GM12878 (cell line): ENCODE measurements around the gene FARS2. TPM values are rescaled to one million over a fixed set of nuclear protein-coding genes. Genes with fewer than 3 reads are reported as not detected.

ENCODE experiments used
- ATAC-seq: fragments of 200-7000 bp; cut with Tn5 transposase; 3 replicates; pipeline ENCODE4 v1.9.1; 2020; ENCODE audit warnings: mild to moderate bottlenecking, moderate library complexity
- BruUV-seq: library from RNA; stranded (reverse); fragments of 400-500 nt; replicated peaks from 2 replicates; lab custom pipeline; 2021; lab: Mats Ljungman, UMichigan
- CTCF ChIA-PET: fragments of 300-600 bp; sonication (Branson Sonifier 250); formaldehyde crosslinking; extraction: SDS; loops from one replicate; lab custom pipeline; 2021; ENCODE audit warnings: inconsistent platforms; lab: Yijun Ruan, JAX
- POLR2A ChIA-PET: fragments of 350-600 bp; formaldehyde crosslinking; extraction: SDS; loops from one replicate; lab custom pipeline; 2021; ENCODE audit warnings: inconsistent platforms; lab: Charles Lee
- RAD21 ChIA-PET: fragments of 300-600 bp; sonication (Branson Sonifier 250); formaldehyde crosslinking; loops from one replicate; lab custom pipeline; 2023; ENCODE audit warnings: antibody characterized with exemption; ENCODE audit not compliant: unreplicated experiment; lab: Charles Lee
- SMC1A ChIA-PET: fragments of 300-600 bp; sonication (Branson Sonifier 250); formaldehyde crosslinking; loops from one replicate; lab custom pipeline; 2023; ENCODE audit not compliant: unreplicated experiment, uncharacterized antibody; lab: Charles Lee
- DNase-seq: peaks from one replicate; pipeline ENCODE4 v3.0.0-alpha.2; 2011; ENCODE audit warnings: low read depth, low spot score
- FAIRE-seq: peaks from 3 replicates; lab custom pipeline; 2011; peaks lifted over from hg19 to GRCh38; lab: Jason Lieb, UNC
- H2AFZ ChIP-seq: 2 replicates; pipeline ENCODE4 v1.6.0; 2011; ENCODE audit warnings: low read depth, low read length, control low read depth; ENCODE audit not compliant: control insufficient read depth
- H3K27ac ChIP-seq: 2 replicates; pipeline ENCODE4 v1.5.1; 2011; ENCODE audit warnings: control low read depth; ENCODE audit not compliant: control insufficient read depth, insufficient read depth
- H3K27me3 ChIP-seq, 2 experiments: replicated peaks in 1 of 2; 2 replicates each; pipeline versions ENCODE4 v1.6.0 to v1.6.1; 2011; ENCODE audit warnings: low read length in 1 of 2; ENCODE audit not compliant: control insufficient read depth in 2 of 2, insufficient read depth in 2 of 2
- H3K36me3 ChIP-seq, 2 experiments: 2 replicates each; pipeline ENCODE4 v1.5.1; 2011; ENCODE audit warnings: low read length in 1 of 2; ENCODE audit not compliant: control insufficient read depth in 2 of 2, insufficient read depth in 2 of 2
- H3K4me1 ChIP-seq: 2 replicates; pipeline ENCODE4 v1.6.1; 2011; ENCODE audit warnings: mild to moderate bottlenecking, low read length, moderate library complexity, mixed read lengths; ENCODE audit not compliant: control insufficient read depth, insufficient read depth
- H3K4me2 ChIP-seq: 2 replicates; pipeline ENCODE4 v1.6.0; 2011; ENCODE audit warnings: control low read depth; ENCODE audit not compliant: control insufficient read depth, insufficient read depth
- H3K4me3 ChIP-seq: fragments of 200-600 bp; sonication (generic); 2 replicates; pipeline ENCODE4 v1.5.1; 2016
- H3K79me2 ChIP-seq: 2 replicates; pipeline ENCODE4 v1.6.0; 2011; ENCODE audit warnings: low read length; ENCODE audit not compliant: control insufficient read depth, insufficient read depth
- H3K9ac ChIP-seq: 2 replicates; pipeline ENCODE4 v1.8.0; 2011; ENCODE audit warnings: low read length, control low read depth, mixed read lengths; ENCODE audit not compliant: control insufficient read depth, insufficient read depth
- H3K9me3 ChIP-seq: replicated peaks from 3 replicates; pipeline ENCODE4 v1.5.1; 2011; ENCODE audit warnings: mild to moderate bottlenecking, low read length; ENCODE audit not compliant: control insufficient read depth, insufficient read depth
- H4K20me1 ChIP-seq: 2 replicates; pipeline ENCODE4 v1.6.0; 2011; ENCODE audit not compliant: control insufficient read depth, insufficient read depth
- ATF2 ChIP-seq: IDR thresholded peaks from 2 replicates; pipeline ENCODE4 v1.6.1; 2012; ENCODE audit warnings: low read length, inconsistent platforms
- BCL11A ChIP-seq: IDR thresholded peaks from 2 replicates; pipeline ENCODE4 v1.6.1; 2011; ENCODE audit warnings: low read depth, low read length
- CREB1 ChIP-seq: IDR thresholded peaks from 2 replicates; pipeline ENCODE4 v1.6.1; 2012; ENCODE audit warnings: low read depth, mild to moderate bottlenecking, inconsistent platforms
- EP300 ChIP-seq, 2 experiments: fragments of 150-350 bp in 1 of 2; IDR thresholded peaks; 2 replicates each; pipeline ENCODE4 v1.6.1; 2011 to 2012; ENCODE audit warnings: low read depth in 2 of 2, low read length in 2 of 2, borderline replicate concordance in 1 of 2, improper control_type of control experiment in 1 of 2, inconsistent platforms in 1 of 2; ENCODE audit not compliant: control insufficient read depth in 1 of 2
- GABPA ChIP-seq: IDR thresholded peaks from 2 replicates; pipeline ENCODE4 v1.6.1; 2014; ENCODE audit warnings: antibody characterized with exemption, low read depth, mild to moderate bottlenecking, inconsistent platforms
- JUNB ChIP-seq: IDR thresholded peaks from 2 replicates; pipeline ENCODE4 v1.6.1; 2016; ENCODE audit warnings: antibody characterized with exemption, mild to moderate bottlenecking
- KAT2A ChIP-seq: conservative IDR thresholded peaks from 2 replicates; pipeline ENCODE4 v1.6.1; 2011; ENCODE audit warnings: low read depth, low read length; ENCODE audit not compliant: control insufficient read depth
- MEF2B ChIP-seq: fragments of 450-650 bp; IDR thresholded peaks from 2 replicates; pipeline ENCODE4 v1.6.1; 2018; ENCODE audit warnings: mild to moderate bottlenecking, moderate library complexity; ENCODE audit not compliant: partially characterized antibody, poor library complexity, severe bottlenecking
- MYB ChIP-seq: fragments of 150-350 bp; IDR thresholded peaks from 2 replicates; pipeline ENCODE4 v1.6.1; 2014; ENCODE audit warnings: mild to moderate bottlenecking, low read depth, low read length, borderline replicate concordance
- MYC ChIP-seq: IDR thresholded peaks from 2 replicates; pipeline ENCODE4 v1.6.1; 2011; ENCODE audit warnings: mild to moderate bottlenecking, low read length, moderate library complexity, inconsistent platforms; ENCODE audit not compliant: insufficient read depth, insufficient replicate concordance, insufficient read length, severe bottlenecking
- NRF1 ChIP-seq: conservative IDR thresholded peaks from 2 replicates; pipeline ENCODE4 v1.6.1; 2011; ENCODE audit warnings: mild to moderate bottlenecking, low read depth, low read length, improper control_type of control experiment
- PAX5 ChIP-seq: IDR thresholded peaks from 2 replicates; pipeline ENCODE4 v1.6.1; 2011; ENCODE audit warnings: low read depth, low read length, borderline replicate concordance
- RAD21 ChIP-seq: IDR thresholded peaks from 2 replicates; pipeline ENCODE4 v1.6.1; 2011; ENCODE audit warnings: mild to moderate bottlenecking, low read depth, low read length, moderate library complexity; ENCODE audit not compliant: insufficient read depth
- RUNX3 ChIP-seq: IDR thresholded peaks from 2 replicates; pipeline ENCODE4 v1.6.1; 2012; ENCODE audit warnings: low read length, inconsistent platforms
- SIN3A ChIP-seq: IDR thresholded peaks from 2 replicates; pipeline ENCODE4 v1.6.1; 2012; ENCODE audit warnings: low read depth, low read length, improper control_type of control experiment
- SP1 ChIP-seq: IDR thresholded peaks from one replicate; pipeline ENCODE4 v1.6.1; 2011; ENCODE audit warnings: low read depth, low read length
- STAT3 ChIP-seq: IDR thresholded peaks from 2 replicates; pipeline ENCODE4 v1.6.1; 2011; ENCODE audit warnings: low read depth, low read length, improper control_type of control experiment
- ZNF217 ChIP-seq: fragments of 450-650 bp; IDR thresholded peaks from 2 replicates; pipeline ENCODE4 v1.6.1; 2017; ENCODE audit warnings: antibody characterized with exemption, mild to moderate bottlenecking
- WGBS: methylation state at CpG from one replicate; pipeline ENCODE4 v1.1.6; 2016; ENCODE audit warnings: low lambda C conversion rate; ENCODE audit not compliant: insufficient replicate concordance, insufficient coverage; ENCODE audit errors: missing lambda C conversion rate; 5-methylcytosine and 5-hydroxymethylcytosine counted together
- in situ Hi-C: fragments of 300-500 bp; cut with MboI; formaldehyde crosslinking; loops from 9 replicates; pipeline ENCODE4 v1.14.3; 2018; ENCODE audit warnings: mixed read lengths
- intact Hi-C: fragments of 100-400 bp; cut with micrococcal nuclease; formaldehyde crosslinking; loops from one replicate; pipeline ENCODE4 v1.14.2; 2022; ENCODE audit not compliant: unreplicated experiment
- polyA plus RNA-seq, 11 experiments: library from polyadenylated mRNA; depleted of rRNA in 4 of 11; unstranded in 6 of 11; stranded (reverse) in 5 of 11; fragments of >200 nt; fragmentation: Nextera tagmentation in 4 of 11; fragmentation: Illumina TruSeq in 1 of 11; extraction: Ambion mirVana in 4 of 11; extraction: Trizol in 1 of 11; gene quantifications; 1 replicate in 1 of 11; 2 replicates in 10 of 11; pipeline versions ENCODE4 v1.2.1 to v1.2.3, GENCODE V29; 2011 to 2016; ENCODE audit warnings: inconsistent platforms in 2 of 11, missing spikeins in 2 of 11, low read depth in 1 of 11
- total RNA-seq, 4 experiments: library from RNA; depleted of rRNA in 3 of 4; stranded (reverse); fragments of >200 nt in 3 of 4; fragmentation: Illumina TruSeq in 1 of 4; extraction: Trizol in 1 of 4; gene quantifications; 2 replicates each; pipeline versions ENCODE4 v1.2.1 to v1.2.3, GENCODE V29; 2013 to 2021
- TF ChIP-seq, protein P1 (sequence below): fragments of 450-650 bp; IDR thresholded peaks from 2 replicates; pipeline ENCODE4 v1.6.1; 2017; ENCODE audit warnings: mild to moderate bottlenecking
- TF ChIP-seq, protein P2 (sequence below): IDR thresholded peaks from 2 replicates; pipeline ENCODE4 v1.6.1; 2012; ENCODE audit warnings: low read depth, low read length, improper control_type of control experiment

The FARS2 gene
- total and polyA plus RNA-seq, 10 of the 15 experiments (the other 5 are each of a cell fraction or from before 2014, with no cell fraction given), result 16.8 to 46.7 (median 25.6) TPM

- POLR2A ChIA-PET, result no interaction called here
- in situ Hi-C loops (no loop called here), intact Hi-C loops (no loop called here)
- FAIRE-seq, result no peak
- no peaks in the 10 kb centered on the region for H3K4me1 ChIP-seq
- RAD21 ChIA-PET, result no interaction called here
- H3K4me3 ChIP-seq, result no peak overlapping the region
- peaks cover 3% of the 10 kb centered on the region; the same call in 1 of the 2 replicates for H4K20me1 ChIP-seq
- CTCF ChIA-PET, result interaction anchor here (1.1 kb wide), 1 partner anchor 12 kb away, joined by 4 read pairs; no protein-coding TSS in a partner anchor
- H3K9ac ChIP-seq, result no peak overlapping the region
- ATAC-seq, result no peak
- no peaks in the 10 kb centered on the region for H3K27me3 ChIP-seq
- TF ChIP-seq SP1 (no peak), EP300 (IDR thresholded peaks at IDR 0.05; ENCODE audit: borderline replicate concordance in 1 of 2, control insufficient read depth in 1 of 2, low read depth in 2 of 2, low read length in 2 of 2) (no peak), KAT2A (no peak), BCL11A (no peak), JUNB (no peak), RAD21 (no peak), RUNX3 (no peak), GABPA (no peak), PAX5 (no peak), MEF2B (no peak), MYC (no peak), CREB1 (no peak), NRF1 (no peak), MYB (no peak), STAT3 (no peak), SIN3A (no peak), ATF2 (no peak), ZNF217 (no peak)
- TF ChIP-seq, protein P1, sequence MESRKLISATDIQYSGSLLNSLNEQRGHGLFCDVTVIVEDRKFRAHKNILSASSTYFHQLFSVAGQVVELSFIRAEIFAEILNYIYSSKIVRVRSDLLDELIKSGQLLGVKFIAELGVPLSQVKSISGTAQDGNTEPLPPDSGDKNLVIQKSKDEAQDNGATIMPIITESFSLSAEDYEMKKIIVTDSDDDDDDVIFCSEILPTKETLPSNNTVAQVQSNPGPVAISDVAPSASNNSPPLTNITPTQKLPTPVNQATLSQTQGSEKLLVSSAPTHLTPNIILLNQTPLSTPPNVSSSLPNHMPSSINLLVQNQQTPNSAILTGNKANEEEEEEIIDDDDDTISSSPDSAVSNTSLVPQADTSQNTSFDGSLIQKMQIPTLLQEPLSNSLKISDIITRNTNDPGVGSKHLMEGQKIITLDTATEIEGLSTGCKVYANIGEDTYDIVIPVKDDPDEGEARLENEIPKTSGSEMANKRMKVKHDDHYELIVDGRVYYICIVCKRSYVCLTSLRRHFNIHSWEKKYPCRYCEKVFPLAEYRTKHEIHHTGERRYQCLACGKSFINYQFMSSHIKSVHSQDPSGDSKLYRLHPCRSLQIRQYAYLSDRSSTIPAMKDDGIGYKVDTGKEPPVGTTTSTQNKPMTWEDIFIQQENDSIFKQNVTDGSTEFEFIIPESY, result no peak
- TF ChIP-seq, protein P2, sequence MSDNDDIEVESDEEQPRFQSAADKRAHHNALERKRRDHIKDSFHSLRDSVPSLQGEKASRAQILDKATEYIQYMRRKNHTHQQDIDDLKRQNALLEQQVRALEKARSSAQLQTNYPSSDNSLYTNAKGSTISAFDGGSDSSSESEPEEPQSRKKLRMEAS, result no peak
- no peaks in the 10 kb centered on the region for H3K9me3 ChIP-seq
- no peaks in the 10 kb centered on the region for H3K79me2 ChIP-seq
- no peaks in the 10 kb centered on the region for H3K36me3 ChIP-seq
- no peak overlapping the region for H2AFZ ChIP-seq
- BruUV-seq, result no TSS peak
- H3K4me2 ChIP-seq, result no peak overlapping the region
- no peak for DNase-seq
- WGBS, result 100% methylated on average over 3 of the region's 5 CpGs
- H3K27ac ChIP-seq, result no peak overlapping the region
- SMC1A ChIA-PET, result no interaction called here
Measured at GRCh38 chr6:5459346-5459745, 198.0 kb downstream of the FARS2 start.
